ENCODE results near the gene TFF3. TPM values are rescaled to one million over a fixed set of nuclear protein-coding genes. Genes with fewer than 3 reads are reported as not detected.

TFF3 gene
- total RNA-seq, 1 donor = not detected

DNA sequence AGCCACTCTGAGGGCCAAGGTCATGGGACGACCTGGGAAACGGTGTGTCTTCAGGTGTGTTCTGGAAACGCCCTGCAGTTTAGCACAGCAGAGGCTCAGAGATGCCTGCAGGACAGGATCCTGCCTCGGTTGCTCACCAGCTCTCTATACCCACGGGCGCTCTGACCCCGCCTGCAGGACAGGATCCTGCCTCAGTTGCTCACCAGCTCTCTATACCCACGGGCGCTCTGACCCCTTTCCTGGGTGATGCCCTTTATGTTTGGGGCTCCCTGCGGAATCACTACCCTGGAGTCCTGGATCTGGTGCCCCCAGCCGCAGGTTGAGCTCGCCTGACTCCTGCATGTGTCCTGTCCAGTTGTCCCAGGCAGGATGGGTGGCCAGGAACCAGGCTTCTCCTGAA lies 32.5 kb downstream of the TFF3 start:
- DNase-seq (ENCODE audit: insufficient read length, low spot score, missing footprints) = no peak
- no peaks in the 10 kb centered on the region for H3K4me1 ChIP-seq (ENCODE audit: insufficient read depth, low read length)
- H2AFZ ChIP-seq (ENCODE audit: low read length) = no peak overlapping the region
- H3K4me3 ChIP-seq (ENCODE audit: insufficient read depth, low read length) = no peak overlapping the region
- no peaks in the 10 kb centered on the region for H3K79me2 ChIP-seq (ENCODE audit: insufficient read depth, low read length)
- no peaks in the 10 kb centered on the region for H3K36me3 ChIP-seq (ENCODE audit: insufficient read depth, low read length)
- TF ChIP-seq CTCF (IDR thresholded peaks at IDR 0.05; ENCODE audit: extremely low read depth, low read depth, low read length) = no peak
- no peak overlapping the region for H3K27ac ChIP-seq (ENCODE audit: low read depth, low read length)
- H4K20me1 ChIP-seq (ENCODE audit: insufficient read depth, low read length) = no peaks in the 10 kb centered on the region
- no peak overlapping the region for H3K4me2 ChIP-seq (ENCODE audit: insufficient read depth, low read length)
- H3K27me3 ChIP-seq (ENCODE audit: insufficient read depth, low read length) = peaks cover 6% of the 10 kb centered on the region
- H3K9me3 ChIP-seq (ENCODE audit: low read depth, low read length) = no peaks in the 10 kb centered on the region

DNA sequence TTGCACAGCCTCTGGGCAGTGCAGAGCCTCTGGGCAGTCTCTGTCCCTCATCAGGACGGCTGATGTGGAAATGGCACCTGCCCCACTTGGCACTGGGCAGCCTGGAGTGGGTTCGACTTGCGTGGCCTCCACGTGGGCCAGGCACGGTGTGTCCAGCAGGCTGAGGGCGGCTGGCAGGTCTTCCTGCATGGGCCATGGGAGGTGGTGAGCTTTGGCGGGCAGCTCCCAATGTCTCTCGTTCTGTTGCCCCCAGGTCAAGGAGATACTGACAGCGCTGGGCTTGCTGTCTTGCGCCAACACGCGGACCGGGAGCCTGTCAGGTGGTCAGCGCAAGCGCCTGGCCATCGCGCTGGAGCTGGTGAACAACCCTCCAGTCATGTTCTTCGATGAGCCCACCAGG lies 33.2 kb downstream of the TFF3 start:
- Histone ChIP-seq H3K4me2 (ENCODE audit: insufficient read depth, low read length) (no peak overlapping the region), H3K27me3 (ENCODE audit: insufficient read depth, low read length) (peaks cover 6% of the 10 kb centered on the region), H3K4me3 (ENCODE audit: insufficient read depth, low read length) (no peak overlapping the region), H3K9me3 (ENCODE audit: low read depth, low read length) (no peaks in the 10 kb centered on the region), H3K79me2 (ENCODE audit: insufficient read depth, low read length) (no peaks in the 10 kb centered on the region), H3K27ac (ENCODE audit: low read depth, low read length) (no peak overlapping the region), H3K36me3 (ENCODE audit: insufficient read depth, low read length) (no peaks in the 10 kb centered on the region), H4K20me1 (ENCODE audit: insufficient read depth, low read length) (no peaks in the 10 kb centered on the region), H2AFZ (ENCODE audit: low read length) (no peak overlapping the region), H3K4me1 (ENCODE audit: insufficient read depth, low read length) (no peaks in the 10 kb centered on the region)
- DNase-seq (ENCODE audit: insufficient read length, low spot score, missing footprints) = no peak
- no peak for TF ChIP-seq CTCF (IDR thresholded peaks at IDR 0.05; ENCODE audit: extremely low read depth, low read depth, low read length)

DNA sequence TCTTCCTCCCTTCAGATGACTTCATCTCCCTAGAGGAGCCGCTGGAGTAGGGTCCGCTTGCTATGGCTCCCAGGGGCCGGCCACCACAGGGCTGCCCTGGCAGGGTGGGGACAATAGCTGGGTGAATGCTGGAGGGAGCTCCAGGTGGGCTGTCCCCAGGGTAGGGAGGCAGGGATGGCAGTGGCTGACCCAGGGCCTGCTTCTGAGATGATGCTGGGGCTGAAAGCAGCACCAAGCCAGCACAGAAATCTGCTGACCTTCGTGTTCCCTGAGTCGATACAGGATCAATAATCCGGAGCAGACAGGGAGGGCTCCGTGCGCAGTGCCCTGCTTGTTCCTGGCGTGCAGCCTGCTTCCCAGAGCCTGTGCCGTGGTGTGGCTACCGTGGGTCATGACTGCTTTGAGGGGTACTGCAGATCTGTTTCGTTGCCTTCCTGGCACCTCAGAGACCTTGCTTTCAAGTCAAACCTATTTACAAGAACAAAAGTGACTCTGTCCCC lies 34.0 kb downstream of the TFF3 start:
- H3K79me2 ChIP-seq (ENCODE audit: insufficient read depth, low read length) = no peaks in the 10 kb centered on the region
- no peak overlapping the region for H3K27ac ChIP-seq (ENCODE audit: low read depth, low read length)
- no peaks in the 10 kb centered on the region for H3K36me3 ChIP-seq (ENCODE audit: insufficient read depth, low read length)
- no peaks in the 10 kb centered on the region for H3K4me1 ChIP-seq (ENCODE audit: insufficient read depth, low read length)
- DNase-seq (ENCODE audit: insufficient read length, low spot score, missing footprints) = no peak
- H2AFZ ChIP-seq (ENCODE audit: low read length) = no peak overlapping the region
- H3K4me3 ChIP-seq (ENCODE audit: insufficient read depth, low read length) = no peak overlapping the region
- TF ChIP-seq CTCF (IDR thresholded peaks at IDR 0.05; ENCODE audit: extremely low read depth, low read depth, low read length) = no peak
- H3K4me2 ChIP-seq (ENCODE audit: insufficient read depth, low read length) = no peak overlapping the region
- no peaks in the 10 kb centered on the region for H3K9me3 ChIP-seq (ENCODE audit: low read depth, low read length)
- no peaks in the 10 kb centered on the region for H4K20me1 ChIP-seq (ENCODE audit: insufficient read depth, low read length)
- H3K27me3 ChIP-seq (ENCODE audit: insufficient read depth, low read length) = peaks cover 6% of the 10 kb centered on the region

DNA sequence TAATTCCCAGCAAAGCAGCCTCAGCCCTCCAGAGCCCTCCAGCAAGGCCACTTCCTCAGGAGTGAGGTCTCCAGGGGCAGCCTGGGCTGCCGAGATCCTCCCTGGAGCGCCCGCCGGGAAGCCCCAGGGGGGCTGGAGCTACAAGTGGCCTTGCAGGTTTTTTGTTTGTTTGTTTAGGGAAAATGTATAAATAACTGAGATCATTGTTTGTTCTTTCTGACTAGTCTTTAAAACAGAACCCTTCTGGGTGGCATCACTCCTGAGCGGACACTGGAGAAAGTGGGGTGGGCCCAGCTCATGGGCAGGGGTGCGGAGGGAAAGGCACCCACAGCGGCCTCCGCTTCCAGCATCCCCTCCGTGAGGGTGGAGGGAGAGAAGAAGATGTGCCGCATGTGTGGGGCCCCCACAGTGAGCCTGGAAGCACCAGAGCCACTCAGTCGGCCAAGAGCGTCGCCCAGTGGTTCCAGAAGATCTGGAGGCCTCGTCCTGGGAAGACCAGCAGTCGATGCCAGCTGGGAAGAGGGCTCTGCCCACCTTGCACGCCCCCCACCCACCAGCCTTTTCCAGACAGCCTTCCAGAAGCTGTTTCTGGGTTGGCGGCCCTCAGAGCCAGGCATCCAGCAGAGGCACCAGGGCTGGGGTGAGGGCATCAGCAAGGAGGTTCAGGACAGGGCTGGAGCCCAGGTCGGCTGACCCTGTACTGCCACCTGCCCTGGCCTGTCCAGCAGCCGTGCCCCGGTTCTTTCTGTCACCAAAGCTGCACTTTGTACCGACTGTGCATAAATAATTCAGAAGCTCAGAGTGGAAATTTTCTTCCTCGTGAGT lies 34.6 kb downstream of the TFF3 start:
- Histone ChIP-seq H3K9me3 (ENCODE audit: low read depth, low read length) (no peaks in the 10 kb centered on the region), H2AFZ (ENCODE audit: low read length) (no peak overlapping the region), H3K79me2 (ENCODE audit: insufficient read depth, low read length) (no peaks in the 10 kb centered on the region), H3K4me2 (ENCODE audit: insufficient read depth, low read length) (no peak overlapping the region), H3K4me3 (ENCODE audit: insufficient read depth, low read length) (no peak overlapping the region), H4K20me1 (ENCODE audit: insufficient read depth, low read length) (no peaks in the 10 kb centered on the region), H3K27me3 (ENCODE audit: insufficient read depth, low read length) (peaks cover 6% of the 10 kb centered on the region), H3K36me3 (ENCODE audit: insufficient read depth, low read length) (no peaks in the 10 kb centered on the region), H3K4me1 (ENCODE audit: insufficient read depth, low read length) (no peaks in the 10 kb centered on the region), H3K27ac (ENCODE audit: low read depth, low read length) (no peak overlapping the region)
- DNase-seq (ENCODE audit: insufficient read length, low spot score, missing footprints) = peak; percentile 43
- TF ChIP-seq CTCF (IDR thresholded peaks at IDR 0.05; ENCODE audit: extremely low read depth, low read depth, low read length) = no peak
